Stimulated activated CD4-positive, alpha-beta T cell treated with anti-CD3 and anti-CD28 coated beads, TNF-alpha, amount 100 ng/mL, for 48 hours (primary cell): ENCODE data around the gene CHST7.

Source experiments
- DNase-seq, 3 donors: peaks; one replicate each; pipeline ENCODE4 v3.0.0-alpha.2; 2020; ENCODE audit warnings: low read depth in 3 of 3

The CHST7 gene

GRCh38 chrX:46573892-46574773 is 568 bp downstream of the CHST7 start:
- no peak for DNase-seq

GRCh38 chrX:46574774-46575381 is 1.3 kb downstream of the CHST7 start:
- DNase-seq, result no peak

- no peak for DNase-seq
Observed at GRCh38 chrX:46575586-46575985, 2.0 kb downstream of the CHST7 start.

- no peak for DNase-seq
Observed at GRCh38 chrX:46575991-46576392, 2.4 kb downstream of the CHST7 start.

GRCh38 chrX:46576458-46576857 is 2.9 kb downstream of the CHST7 start:
- no peak for DNase-seq

- no peak for DNase-seq
Observed at GRCh38 chrX:46577221-46578005, 3.8 kb downstream of the CHST7 start.

- no peak for DNase-seq
Observed at GRCh38 chrX:46579250-46579649, 5.7 kb downstream of the CHST7 start.

GRCh38 chrX:46580613-46581012 is 7.0 kb downstream of the CHST7 start:
- no peak for DNase-seq

- no peak for DNase-seq
Observed at GRCh38 chrX:46582325-46582724, 8.8 kb downstream of the CHST7 start.

- no peak for DNase-seq
Observed at GRCh38 chrX:46582966-46583365, 9.4 kb downstream of the CHST7 start.

GRCh38 chrX:46584736-46585135 is 11.2 kb downstream of the CHST7 start:
- DNase-seq, result no peak

GRCh38 chrX:46587158-46587557 is 13.6 kb downstream of the CHST7 start:
- no peak for DNase-seq

- no peak for DNase-seq
Observed at GRCh38 chrX:46587753-46588171, 14.2 kb downstream of the CHST7 start.

- DNase-seq, result no peak
Observed at GRCh38 chrX:46588263-46588662, 14.7 kb downstream of the CHST7 start.

- DNase-seq, result no peak
Observed at GRCh38 chrX:46589977-46590723, 16.6 kb downstream of the CHST7 start.

- no peak for DNase-seq
Observed at GRCh38 chrX:46595084-46595483, 21.5 kb downstream of the CHST7 start.

GRCh38 chrX:46597208-46597607 is 23.6 kb downstream of the CHST7 start:
- DNase-seq, result no peak

- DNase-seq, result no peak
Observed at GRCh38 chrX:46597771-46598170, 24.2 kb downstream of the CHST7 start.

- DNase-seq, result no peak
Observed at GRCh38 chrX:46599051-46599560, 25.5 kb downstream of the CHST7 start.

GRCh38 chrX:46601283-46601682 is 27.7 kb downstream of the CHST7 start:
- no peak for DNase-seq

GRCh38 chrX:46602468-46603102 is 29.0 kb downstream of the CHST7 start:
- DNase-seq, result no peak
